ENCODE data around the gene FOXL3.
A peak's percentile ranks its signal among the peaks of the same experiment; 100 is the strongest.
"Not testable (repeated sequence)": the region's sequence is repeated elsewhere in the genome, so short reads cannot be mapped to it uniquely, and the experiment has no call there.

Gene FOXL3

DNA sequence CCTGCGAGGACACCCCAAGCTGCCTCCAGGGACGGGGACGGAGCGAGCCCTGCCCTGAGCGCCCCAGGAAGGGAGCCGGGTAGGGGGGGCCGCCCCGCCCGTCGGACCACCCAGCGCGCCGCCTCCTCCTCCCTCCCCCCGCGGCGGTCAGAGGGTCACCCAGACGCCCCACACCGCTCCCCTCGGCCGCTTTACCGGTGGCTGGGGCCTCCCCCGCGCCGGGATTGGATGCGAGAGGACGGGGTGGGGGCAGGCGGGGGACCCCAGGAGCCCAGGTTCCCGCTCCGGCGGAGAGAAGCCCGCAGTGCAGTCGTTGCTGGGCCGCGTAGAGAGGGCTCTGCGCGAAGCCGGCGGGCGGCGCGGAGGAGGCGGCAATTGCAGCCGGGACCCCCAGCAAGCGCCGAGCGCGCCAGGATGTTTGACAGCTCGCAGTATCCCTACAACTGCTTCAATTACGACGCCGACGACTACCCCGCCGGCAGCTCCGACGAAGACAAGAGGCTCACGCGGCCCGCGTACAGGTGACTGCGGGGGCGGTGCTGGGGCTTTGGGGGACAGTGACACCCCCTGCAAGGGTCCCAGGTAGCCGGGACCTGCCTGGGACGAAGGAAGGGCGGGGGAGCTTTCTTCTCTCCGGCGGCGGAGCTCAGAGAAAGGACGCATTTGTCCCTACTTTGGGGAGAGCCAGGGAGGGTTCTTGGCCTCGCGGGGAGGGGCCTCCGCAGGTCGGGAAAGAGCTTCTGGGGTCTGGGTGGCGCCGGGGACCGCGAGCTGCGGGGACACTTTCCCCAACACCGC lies at the start of gene FOXL3:
Gene FOXL3 (plus strand): TSS at position 415 of the 798 bp plus-strand sequence. CDS start 0 bp downstream, at position 415.
- no peak for DNase-seq

DNA sequence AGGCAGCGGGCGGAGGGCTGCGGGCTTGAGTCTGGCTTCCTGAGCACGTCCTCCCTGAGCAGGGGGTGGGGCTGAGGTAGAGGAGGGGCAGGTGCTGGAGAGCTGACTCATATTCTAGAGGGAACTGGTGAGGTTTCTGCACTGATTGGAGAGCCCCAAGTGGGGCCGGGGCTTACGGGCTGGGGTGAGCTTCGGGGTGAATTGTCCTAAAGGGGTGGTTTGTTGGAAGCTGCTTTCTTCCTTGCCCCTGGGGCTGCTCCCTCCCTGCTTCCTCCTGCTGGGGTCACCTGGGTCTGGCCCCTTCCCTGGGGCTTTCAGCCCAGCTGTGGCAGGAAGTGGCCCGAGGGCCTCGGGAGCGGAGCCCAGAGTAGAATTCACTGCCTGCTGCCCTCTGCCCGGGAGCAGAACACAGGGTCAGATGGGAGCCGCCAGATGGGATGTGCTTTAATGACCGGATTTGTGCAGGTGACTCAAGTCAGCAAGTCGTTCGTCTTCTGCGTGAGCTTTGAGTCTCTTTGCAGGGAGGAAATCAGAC lies 49.0 kb upstream of the FOXL3 start:
- peak; percentile 12 for DNase-seq

DNA sequence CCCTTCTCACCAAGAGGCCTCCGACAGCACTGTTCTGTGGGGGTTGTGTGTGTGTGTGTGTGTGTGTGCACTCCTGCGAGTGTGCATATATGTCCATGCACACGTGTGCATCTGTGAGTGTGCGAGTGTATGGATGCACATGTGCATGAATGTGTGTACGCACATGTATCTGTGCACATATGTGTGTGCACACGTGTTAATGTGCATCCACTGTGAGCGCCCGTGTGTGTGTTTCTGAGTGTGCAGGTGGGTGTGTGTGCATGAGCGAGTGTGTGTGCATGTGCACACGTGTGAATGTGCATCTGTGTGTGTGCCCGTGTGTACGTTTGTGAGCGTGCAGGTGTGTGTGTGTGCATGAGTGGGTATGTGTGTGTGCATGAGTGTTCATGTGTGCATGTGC lies 48.5 kb upstream of the FOXL3 start:
- no peak for DNase-seq

DNA sequence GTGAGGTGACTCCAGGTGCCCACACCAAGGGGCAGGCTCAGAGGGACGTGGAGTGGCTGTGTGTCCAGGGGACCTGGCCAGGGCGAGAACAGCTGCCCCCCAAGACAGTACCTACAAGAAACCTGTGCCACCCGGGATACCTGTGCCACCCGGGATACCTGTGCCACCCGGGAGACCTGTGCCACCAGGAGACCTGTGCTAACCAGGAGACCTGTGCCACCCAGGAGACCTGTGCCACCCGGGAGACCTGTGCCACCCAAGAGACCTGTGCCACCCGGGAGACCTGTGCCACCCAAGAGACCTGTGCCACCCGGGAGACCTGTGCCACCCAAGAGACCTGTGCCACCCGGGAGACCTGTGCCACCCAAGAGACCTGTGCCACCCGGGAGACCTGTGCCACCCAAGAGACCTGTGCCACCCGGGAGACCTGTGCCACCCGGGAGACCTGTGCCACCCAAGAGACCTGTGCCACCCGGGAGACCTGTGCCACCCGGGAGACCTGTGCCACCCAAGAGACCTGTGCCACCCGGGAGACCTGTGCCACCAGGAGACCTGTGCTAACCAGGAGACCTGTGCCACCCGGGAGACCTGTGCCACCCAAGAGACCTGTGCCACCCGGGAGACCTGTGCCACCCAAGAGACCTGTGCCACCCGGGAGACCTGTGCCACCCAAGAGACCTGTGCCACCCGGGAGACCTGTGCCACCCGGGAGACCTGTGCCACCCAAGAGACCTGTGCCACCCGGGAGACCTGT lies 47.0 kb upstream of the FOXL3 start:
- DNase-seq: not testable (repeated sequence)

DNA sequence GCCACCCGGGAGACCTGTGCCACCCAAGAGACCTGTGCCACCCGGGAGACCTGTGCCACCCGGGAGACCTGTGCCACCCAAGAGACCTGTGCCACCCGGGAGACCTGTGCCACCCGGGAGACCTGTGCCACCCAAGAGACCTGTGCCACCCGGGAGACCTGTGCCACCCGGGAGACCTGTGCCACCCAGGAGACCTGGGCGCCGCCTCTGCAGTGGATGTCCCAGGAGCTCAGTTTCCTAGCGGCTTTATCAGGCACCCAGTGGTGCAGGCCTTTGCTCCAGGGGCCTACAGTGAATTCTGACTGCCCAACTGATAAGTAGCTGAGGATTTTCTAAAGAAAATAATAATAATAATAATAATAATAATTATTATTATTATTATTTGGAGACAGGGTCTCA lies 46.4 kb upstream of the FOXL3 start:
- not testable (repeated sequence) for DNase-seq

DNA sequence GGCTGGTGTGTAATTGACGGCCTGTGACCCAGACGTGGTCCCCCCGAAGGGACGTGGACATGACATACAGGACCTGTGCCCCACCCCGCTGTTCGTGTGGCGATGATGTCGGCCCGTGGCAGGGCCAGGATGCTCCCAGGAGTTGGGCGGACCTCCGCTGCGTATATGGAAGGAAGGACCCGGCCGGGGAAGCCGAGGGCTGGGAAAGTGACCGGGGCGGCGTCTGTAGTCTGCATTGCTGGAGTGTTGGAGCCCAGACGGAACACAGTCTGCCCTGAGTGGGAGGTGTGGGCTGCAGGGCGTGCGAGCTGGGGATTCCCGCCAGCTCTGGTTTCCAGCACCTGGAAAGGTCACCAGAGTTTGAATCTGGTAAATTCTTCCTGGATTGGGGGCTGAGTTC lies 45.0 kb upstream of the FOXL3 start:
- no peak for DNase-seq

DNA sequence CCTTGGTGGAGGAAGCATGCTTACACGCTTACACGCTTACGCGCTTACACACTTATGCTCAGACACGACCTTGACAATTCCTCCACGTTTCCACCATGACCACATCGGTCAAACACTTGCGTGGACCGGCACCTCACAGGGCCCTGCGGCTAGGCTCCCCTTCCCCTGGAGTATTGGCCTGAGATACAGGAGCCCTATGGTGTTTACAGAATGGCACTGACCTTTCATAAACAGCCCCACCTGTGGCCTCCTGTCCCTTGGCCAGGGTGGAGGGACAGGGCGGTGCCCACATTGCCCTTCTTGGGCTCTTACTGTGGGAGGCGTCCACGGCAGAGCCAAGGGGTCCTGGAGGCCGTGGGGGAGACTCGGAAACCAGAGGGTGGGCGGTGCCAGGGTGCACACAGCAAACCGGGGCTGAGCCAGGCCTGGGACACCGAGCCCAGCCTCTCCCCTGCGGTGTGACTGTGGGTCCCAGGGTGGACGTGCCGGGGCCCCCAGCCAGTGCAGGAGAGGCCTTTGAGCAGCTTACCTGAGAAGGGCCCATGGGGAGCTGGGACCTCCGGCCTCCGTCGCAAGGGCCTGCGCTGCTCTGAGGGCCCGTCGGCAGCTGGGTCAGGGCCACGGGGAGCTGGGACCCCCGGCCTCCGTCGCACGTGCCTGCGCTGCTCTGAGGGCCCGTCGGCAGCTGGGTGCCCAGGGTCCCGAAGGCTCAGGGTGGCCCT lies 44.2 kb upstream of the FOXL3 start:
- no peak for DNase-seq

DNA sequence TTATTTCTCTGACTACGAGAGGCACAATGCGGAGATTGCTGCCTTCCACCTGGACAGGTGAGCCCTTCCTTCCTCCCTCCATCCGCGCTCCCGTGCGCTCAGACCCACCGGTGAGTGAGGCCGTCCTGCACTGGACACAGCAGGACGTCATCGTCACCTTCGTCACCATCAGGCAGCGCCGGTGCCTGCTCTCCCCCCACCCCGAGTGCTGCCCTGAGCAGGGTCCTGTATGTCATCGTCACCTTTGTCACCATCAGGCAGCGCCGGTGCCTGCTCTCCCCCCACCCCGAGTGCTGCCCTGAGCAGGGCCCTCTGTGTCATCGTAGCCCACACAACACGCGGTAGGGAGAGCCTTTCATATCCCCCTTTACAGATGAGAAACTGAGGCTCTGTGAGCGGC lies 43.5 kb upstream of the FOXL3 start:
- no peak for DNase-seq

DNA sequence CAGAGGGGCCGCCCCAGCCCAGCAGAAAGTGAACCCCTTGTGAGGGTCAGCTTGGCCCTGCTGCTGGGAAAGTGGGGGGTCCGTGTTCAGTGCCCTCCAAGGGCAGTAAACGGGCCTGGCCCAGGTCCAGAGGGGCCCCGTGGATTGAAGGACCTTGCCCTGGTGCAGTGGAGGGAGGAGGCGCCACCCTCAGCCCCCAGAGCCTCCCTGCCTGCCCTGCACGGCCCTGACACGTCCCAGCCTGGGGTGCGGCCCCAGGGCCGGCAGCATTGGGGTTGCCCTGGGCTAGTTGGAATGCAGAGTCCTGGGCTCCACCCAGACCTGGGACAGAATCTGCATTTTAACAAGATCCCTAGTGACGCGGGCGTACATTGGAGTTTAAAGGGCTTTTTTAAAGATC lies 42.8 kb upstream of the FOXL3 start:
- DNase-seq: no peak

DNA sequence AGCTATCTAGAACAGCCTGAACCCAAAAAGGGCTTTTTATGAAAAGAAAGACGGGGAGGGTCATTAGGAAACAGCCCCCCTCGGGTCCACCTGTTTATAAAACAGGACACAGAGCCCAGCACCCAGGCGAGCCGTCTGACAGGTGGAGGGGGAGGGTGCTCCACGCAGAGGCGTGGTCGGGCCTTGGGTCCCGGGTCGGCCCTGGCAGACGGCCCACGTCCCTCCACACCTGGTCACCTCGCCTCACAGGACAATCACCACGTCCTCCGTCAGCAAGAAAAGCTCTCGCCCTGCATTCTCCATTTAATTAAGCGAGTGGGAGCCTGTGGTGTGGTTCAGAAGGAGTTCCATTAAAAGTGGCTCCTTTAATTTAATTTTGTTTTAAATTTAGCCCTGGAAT lies 42.3 kb upstream of the FOXL3 start:
- no peak for DNase-seq

DNA sequence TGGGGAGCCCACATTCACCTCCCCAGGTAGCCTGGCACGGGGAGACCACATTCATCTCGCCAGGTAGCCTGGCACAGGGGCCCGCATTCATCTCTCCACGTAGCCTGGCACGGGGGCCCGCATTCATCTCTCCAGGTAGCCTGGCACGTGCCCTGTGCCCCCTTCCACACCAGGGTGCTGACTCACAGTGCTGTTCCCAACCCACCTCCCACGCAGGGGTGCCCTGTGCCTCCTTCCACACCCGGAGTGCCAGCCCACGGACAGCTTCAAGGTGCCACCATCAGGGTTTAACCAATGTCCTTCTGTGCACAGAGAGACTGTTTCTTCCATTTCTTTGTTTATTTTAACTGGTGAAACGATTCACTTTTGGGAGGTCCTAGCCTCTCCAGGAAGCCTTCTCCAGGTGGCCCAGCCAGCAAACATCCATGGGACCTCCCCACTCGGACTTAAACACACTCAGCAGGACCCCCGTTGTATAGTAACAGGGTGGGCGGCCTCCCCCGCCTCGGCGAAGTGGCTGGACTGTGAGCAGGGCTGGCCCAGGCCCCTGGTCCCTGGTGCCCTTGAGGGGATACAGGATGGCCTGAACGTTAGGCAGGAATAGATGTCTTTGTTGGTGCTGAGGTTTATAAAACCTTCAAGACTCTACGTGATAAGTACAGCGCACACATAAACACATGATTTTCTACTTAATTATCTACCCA lies 41.1 kb upstream of the FOXL3 start:
- DNase-seq: no peak

DNA sequence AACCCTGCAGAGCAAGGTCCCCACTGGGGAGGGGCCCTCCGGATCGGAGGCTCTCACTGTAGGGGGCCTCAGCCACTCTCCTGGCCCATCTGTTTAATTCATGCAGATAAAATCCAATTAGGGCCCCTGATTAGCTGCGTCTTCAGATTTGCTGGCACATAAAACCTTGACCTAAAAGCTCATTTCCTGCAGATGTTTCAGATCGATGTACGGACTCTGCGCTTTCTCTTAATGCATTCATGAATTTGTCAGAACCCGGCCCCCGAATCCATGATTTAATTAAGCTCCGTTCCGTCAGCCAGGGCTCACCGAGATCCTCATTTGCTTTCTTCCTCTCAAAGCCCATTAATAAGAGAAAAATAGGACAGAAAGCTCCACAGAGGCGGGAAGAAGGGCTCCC lies 40.0 kb upstream of the FOXL3 start:
- DNase-seq: no peak

DNA sequence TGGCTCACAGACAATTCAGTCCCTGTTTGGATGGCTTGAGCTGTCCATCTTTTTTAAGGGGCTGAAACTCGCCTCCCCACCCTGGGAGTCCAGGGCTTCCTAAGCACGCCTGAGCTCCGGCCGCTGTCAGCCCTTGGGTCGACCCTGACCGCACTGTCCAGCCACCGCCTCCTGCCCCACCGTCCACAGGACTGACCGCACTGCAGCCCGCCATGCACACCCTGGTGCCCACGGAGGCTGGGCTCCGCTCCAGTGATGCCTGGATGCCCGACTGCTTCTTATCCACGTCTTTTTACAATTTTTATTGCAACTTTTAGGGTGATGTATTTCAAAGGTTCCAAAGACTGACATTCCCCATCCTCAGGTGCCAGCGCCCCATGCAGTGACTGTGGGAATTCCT lies 39.4 kb upstream of the FOXL3 start:
- no peak for DNase-seq

DNA sequence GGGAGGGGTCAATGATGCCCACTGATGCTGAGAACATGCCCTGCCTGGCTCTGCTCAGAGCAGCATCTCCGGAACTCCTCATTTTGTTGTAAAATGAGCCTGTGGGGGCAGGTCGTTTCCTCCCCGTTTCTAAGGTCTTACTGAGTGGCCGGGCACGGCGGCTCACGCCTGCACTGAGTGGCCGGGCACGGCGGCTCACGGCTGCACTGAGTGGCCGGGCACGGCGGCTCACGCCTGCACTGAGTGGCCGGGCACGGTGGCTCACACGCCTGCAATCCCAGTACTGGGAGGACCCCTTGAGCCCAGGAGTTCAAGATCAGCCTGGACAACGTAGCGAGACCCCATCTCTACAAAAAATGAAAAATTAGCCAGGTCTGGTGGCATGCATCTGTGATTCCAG lies 39.0 kb upstream of the FOXL3 start:
- DNase-seq: no peak

DNA sequence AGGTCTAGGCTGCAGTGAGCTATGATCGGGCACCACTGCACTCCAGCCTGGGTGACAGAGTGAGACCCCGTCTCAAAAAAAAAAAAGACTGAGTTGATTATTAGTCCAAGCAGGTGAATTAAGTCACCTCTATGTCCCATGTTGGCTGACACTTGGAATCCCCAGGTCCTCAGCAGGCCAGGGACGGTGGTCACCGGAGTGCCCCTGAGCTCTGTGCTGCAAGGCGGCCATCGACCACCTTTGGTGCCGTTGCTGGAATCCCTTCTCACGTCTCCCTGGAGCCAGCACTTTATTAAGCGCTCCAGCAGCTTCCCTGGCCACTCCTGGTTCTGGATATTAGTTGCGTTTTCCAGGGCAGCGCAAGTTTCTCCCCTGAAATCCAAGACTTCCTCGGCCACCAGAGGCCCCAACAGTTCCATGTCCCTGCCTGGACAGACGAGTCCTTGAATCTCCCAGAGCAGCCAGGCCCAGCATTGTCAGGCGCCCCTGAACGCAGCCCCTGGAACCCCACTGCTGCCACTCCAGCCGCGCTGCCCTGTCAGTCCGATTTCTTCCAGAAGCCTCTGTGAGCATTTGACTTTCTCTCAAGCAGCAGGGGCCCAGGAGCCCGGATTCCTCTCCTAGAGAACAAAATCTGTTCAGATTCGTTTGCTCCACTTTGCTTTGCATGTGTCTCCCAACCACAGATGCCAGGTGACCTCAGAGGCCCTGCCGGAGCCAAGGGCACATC lies 38.4 kb upstream of the FOXL3 start:
- DNase-seq: no peak

DNA sequence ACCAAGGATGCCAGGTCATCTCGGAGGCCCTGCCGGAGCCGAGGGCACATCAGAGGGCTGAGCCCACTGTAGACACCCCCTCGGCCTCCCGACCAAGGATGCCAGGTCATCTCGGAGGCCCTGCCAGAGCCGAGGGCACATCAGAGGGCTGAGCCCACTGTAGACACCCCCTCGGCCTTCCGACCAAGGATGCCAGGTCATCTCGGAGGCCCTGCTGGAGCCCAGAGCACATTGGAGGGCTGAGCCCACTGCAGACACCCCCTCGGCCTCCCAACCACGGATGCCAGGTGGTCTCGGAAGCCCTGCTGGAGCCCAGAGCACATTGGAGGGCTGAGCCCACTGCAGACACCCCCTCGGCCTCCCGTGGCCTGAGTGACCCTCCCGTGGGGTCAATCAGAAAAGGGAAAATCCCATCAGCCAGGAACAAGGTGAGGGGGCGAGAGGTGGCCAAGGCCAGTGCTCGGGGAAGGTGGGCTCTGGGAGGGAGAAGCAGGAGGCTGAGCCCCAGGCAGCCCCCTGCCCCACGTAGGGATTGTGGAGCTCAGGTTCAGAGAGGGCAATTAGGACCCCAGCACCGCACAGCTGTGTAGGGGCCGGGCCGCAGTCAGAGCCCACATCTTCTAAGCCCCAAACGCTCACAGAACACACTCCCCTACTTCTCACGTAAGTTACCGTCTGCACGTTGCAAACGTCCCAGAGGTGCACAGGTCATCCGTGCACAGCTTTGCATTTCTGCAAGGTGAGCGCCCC lies 37.6 kb upstream of the FOXL3 start:
- no peak for DNase-seq

DNA sequence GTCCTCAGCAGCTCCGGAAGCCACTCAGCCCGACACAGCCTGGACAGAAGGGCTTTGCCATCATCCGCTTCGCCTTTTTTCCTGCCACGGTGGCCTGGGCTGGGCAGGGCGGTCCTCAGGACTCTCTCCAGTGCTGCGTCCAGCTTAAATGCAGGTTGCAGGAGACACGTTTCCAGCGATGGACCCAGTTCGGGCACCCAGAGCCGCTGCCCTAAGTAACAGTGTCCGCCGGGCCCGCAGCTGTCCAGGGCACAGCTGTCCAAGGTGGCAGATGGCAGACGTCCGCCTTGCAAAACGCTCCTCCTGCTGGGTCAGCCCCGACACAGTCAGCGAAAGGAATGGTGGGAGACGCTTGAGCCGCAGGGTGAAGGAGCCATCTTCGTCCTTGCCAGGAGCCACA lies 37.0 kb upstream of the FOXL3 start:
- DNase-seq: no peak

DNA sequence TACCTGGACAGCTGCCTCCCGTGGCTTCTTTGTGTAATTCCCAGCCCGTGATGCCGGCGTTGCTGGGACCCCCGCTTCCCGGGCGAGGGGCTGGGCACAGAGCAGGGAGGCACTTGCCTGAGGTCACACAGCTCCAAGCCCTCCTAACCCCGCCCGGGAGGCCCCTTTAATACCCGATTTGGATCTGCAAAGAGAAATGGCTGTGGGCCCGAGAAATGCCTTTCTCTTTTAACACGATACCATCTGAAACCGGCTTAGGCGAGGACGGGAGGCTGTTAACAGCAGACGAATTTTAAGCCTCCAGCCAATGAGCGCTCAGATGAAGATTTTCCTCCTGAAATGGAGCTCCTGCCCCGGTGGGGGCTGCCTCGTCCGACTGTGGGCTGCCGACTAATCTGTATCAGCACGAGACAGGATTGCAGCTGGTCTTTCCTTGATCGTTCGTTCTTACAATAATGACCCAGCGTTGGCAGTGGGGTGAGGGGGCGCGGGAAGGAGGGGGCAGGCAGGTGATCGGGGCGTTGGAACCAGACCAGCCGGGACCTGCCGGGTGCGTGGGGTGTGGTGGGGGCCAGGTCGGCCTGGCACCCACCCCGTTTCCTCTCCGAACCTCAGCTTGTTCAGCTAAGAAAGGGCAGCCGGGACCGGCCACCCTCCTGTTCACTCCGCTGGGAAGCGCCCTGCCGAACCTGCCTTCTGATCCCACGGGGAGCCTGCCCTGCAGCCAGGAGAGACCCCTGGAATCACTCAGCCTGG lies 36.2 kb upstream of the FOXL3 start:
- DNase-seq: no peak

DNA sequence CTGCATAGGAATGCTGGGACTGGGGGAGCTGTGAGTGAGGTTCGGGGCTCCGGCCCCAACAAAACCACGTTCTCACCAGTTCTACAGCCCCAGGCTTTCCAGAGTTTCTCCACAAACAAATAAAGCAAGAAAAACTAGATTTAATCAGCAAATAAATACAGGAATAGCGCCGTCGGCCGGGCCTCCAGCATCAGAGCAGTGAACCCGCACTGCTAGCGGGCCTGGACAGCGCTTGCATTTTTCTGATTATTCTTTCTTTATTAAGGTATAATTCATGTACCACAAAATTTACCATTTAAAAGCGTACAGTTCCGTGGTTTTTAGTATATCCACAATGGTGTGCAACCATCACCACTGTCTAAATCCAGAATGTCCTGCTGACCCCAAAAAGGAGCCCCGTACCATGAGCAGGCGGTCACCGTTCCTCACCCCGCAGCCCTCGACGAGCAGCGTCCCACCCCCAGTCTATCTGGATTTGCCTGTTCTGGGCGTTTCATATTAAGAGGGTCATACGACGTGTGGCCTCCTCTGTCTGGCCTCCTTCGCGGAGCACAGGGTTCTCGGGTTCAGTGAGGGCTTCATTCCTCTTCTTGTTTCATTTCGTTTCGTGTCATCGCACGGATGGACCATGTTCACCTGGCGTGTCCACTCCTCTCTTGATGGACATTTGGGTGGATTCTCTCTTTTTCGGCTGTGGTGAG lies 35.5 kb upstream of the FOXL3 start:
- DNase-seq: no peak

DNA sequence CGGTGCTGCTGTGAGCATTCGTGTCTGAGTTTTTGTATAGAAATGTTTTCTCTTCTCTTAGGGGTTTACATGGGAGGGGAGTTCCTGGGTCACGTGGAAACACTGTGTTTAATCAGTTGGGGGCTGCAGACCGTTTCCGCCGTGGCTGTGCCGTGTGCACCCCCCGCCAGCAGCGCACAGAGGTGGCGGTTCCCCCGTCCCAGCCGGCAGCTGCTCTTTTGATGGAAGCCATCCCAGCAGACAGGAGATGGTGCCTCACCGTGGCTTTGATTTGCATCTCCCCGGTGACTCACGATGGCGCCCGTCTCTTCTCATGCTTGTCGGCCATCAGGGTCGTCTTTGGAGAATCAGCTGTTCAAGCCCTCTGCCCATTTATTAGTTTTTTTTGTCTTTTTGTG lies 34.9 kb upstream of the FOXL3 start:
- DNase-seq: no peak
